ENCODE measurements around the gene PHACTR1. TPM values are rescaled to one million over a fixed set of nuclear protein-coding genes. Genes with fewer than 3 reads are reported as not detected.

Gene PHACTR1
- total and polyA plus RNA-seq, 2 experiments from 2014 or later = 11.2 to 33.9 TPM

GRCh38 chr6:13256266-13257001 lies 539.9 kb downstream of the PHACTR1 start:
- H3K4me1 ChIP-seq (ENCODE audit: low read depth) = no peaks in the 10 kb centered on the region
- no peaks in the 10 kb centered on the region for H3K9me3 ChIP-seq (ENCODE audit: low read depth)
- DNase-seq (ENCODE audit: low read depth in 1 of 2, low spot score in 1 of 2) = peak in 1 of 2 donors; percentile 36
- no peak overlapping the region for H3K4me3 ChIP-seq
- no peak for TF ChIP-seq CTCF (IDR thresholded peaks at IDR 0.05; ENCODE audit: low read depth, low read length)
- no peaks in the 10 kb centered on the region for H3K36me3 ChIP-seq
- H3K27ac ChIP-seq = no peak overlapping the region
- H3K27me3 ChIP-seq = no peaks in the 10 kb centered on the region

- no peak for TF ChIP-seq CTCF (IDR thresholded peaks at IDR 0.05; ENCODE audit: low read depth, low read length)
- no peaks in the 10 kb centered on the region for H3K27me3 ChIP-seq
- DNase-seq (ENCODE audit: low read depth in 1 of 2, low spot score in 1 of 2) = no peak
- H3K4me1 ChIP-seq (ENCODE audit: low read depth) = no peaks in the 10 kb centered on the region
- no peak overlapping the region for H3K4me3 ChIP-seq
- no peaks in the 10 kb centered on the region for H3K36me3 ChIP-seq
- H3K27ac ChIP-seq = no peak overlapping the region
- no peaks in the 10 kb centered on the region for H3K9me3 ChIP-seq (ENCODE audit: low read depth)
Measured at GRCh38 chr6:13259393-13259792, 542.8 kb downstream of the PHACTR1 start.

- Histone ChIP-seq H3K27ac (no peak overlapping the region), H3K27me3 (no peaks in the 10 kb centered on the region), H3K36me3 (no peaks in the 10 kb centered on the region), H3K4me1 (ENCODE audit: low read depth) (no peaks in the 10 kb centered on the region), H3K4me3 (no peak overlapping the region), H3K9me3 (ENCODE audit: low read depth) (no peaks in the 10 kb centered on the region)
- no peak for TF ChIP-seq CTCF (IDR thresholded peaks at IDR 0.05; ENCODE audit: low read depth, low read length)
- DNase-seq (ENCODE audit: low read depth in 1 of 2, low spot score in 1 of 2) = no peak
Measured at GRCh38 chr6:13260101-13260598, 543.6 kb downstream of the PHACTR1 start.

GRCh38 chr6:13260831-13261230 lies 544.3 kb downstream of the PHACTR1 start:
- Histone ChIP-seq H3K4me1 (ENCODE audit: low read depth) (no peaks in the 10 kb centered on the region), H3K9me3 (ENCODE audit: low read depth) (no peaks in the 10 kb centered on the region), H3K4me3 (no peak overlapping the region), H3K36me3 (no peaks in the 10 kb centered on the region), H3K27me3 (no peaks in the 10 kb centered on the region), H3K27ac (no peak overlapping the region)
- TF ChIP-seq CTCF (IDR thresholded peaks at IDR 0.05; ENCODE audit: low read depth, low read length) = no peak
- no peak for DNase-seq (ENCODE audit: low read depth in 1 of 2, low spot score in 1 of 2)

GRCh38 chr6:13261464-13261994 lies 545.0 kb downstream of the PHACTR1 start:
- H3K4me1 ChIP-seq (ENCODE audit: low read depth) = no peaks in the 10 kb centered on the region
- no peaks in the 10 kb centered on the region for H3K36me3 ChIP-seq
- no peak overlapping the region for H3K27ac ChIP-seq
- no peaks in the 10 kb centered on the region for H3K9me3 ChIP-seq (ENCODE audit: low read depth)
- DNase-seq (ENCODE audit: low read depth in 1 of 2, low spot score in 1 of 2) = no peak
- H3K27me3 ChIP-seq = no peaks in the 10 kb centered on the region
- H3K4me3 ChIP-seq = no peak overlapping the region
- no peak for TF ChIP-seq CTCF (IDR thresholded peaks at IDR 0.05; ENCODE audit: low read depth, low read length)
